Measurements from ENCODE around the gene NXF1.
"Not testable (repeated sequence)": the region's sequence is repeated elsewhere in the genome, so short reads cannot be mapped to it uniquely, and the experiment has no call there.

Gene NXF1

GRCh38 chr11:62753736-62754603 is 51.3 kb downstream of the NXF1 start, which contains the start of gene ZBTB3:
Gene ZBTB3, minus strand, starts transcription at chr11:62754160. Its CDS starts 496 bp downstream, at chr11:62753664.
- TF ChIP-seq CTCF (IDR thresholded peaks at IDR 0.05; ENCODE audit: low read depth, low read length, missing control alignments): no peak
- H3K27me3 ChIP-seq (replicated peaks): no peaks in the 10 kb centered on the region
- H3K4me3 ChIP-seq (ENCODE audit: low read depth, low read length): peak within 1 kb of the TSS; percentile 94
- peak; percentile 99 for DNase-seq
- H3K27ac ChIP-seq: peak within 1 kb of the TSS; percentile 94
- in situ Hi-C loops (cut with HindIII; ENCODE audit: low pct_ligation_motif_present, low sequenced_read_pairs): no loop called here
- H3K36me3 ChIP-seq (replicated peaks): peaks cover 3% of the 10 kb centered on the region

GRCh38 chr11:62752994-62753735 is 52.1 kb downstream of the NXF1 start:
- H3K27ac ChIP-seq: peak overlapping the region; percentile 94
- H3K4me3 ChIP-seq (ENCODE audit: low read depth, low read length): peak overlapping the region; percentile 94
- no peak for TF ChIP-seq CTCF (IDR thresholded peaks at IDR 0.05; ENCODE audit: low read depth, low read length, missing control alignments)
- H3K27me3 ChIP-seq (replicated peaks): no peaks in the 10 kb centered on the region
- in situ Hi-C loops (cut with HindIII; ENCODE audit: low pct_ligation_motif_present, low sequenced_read_pairs): no loop called here
- no peak for DNase-seq
- H3K36me3 ChIP-seq (replicated peaks): peaks cover 3% of the 10 kb centered on the region

GRCh38 chr11:62752177-62752785 is 53.0 kb downstream of the NXF1 start:
- H3K27ac ChIP-seq: no peak overlapping the region
- peaks cover 3% of the 10 kb centered on the region for H3K36me3 ChIP-seq (replicated peaks)
- DNase-seq: no peak
- in situ Hi-C loops (cut with HindIII; ENCODE audit: low pct_ligation_motif_present, low sequenced_read_pairs): no loop called here
- no peak for TF ChIP-seq CTCF (IDR thresholded peaks at IDR 0.05; ENCODE audit: low read depth, low read length, missing control alignments)
- H3K4me3 ChIP-seq (ENCODE audit: low read depth, low read length): no peak overlapping the region
- no peaks in the 10 kb centered on the region for H3K27me3 ChIP-seq (replicated peaks)

- H3K27me3 ChIP-seq (replicated peaks); H3K27ac ChIP-seq; H3K36me3 ChIP-seq (replicated peaks); in situ Hi-C loops (cut with HindIII; ENCODE audit: low pct_ligation_motif_present, low sequenced_read_pairs); H3K4me3 ChIP-seq (ENCODE audit: low read depth, low read length); DNase-seq: not testable (repeated sequence)
Measured at GRCh38 chr11:62749931-62750330, 55.3 kb downstream of the NXF1 start.

- no peaks in the 10 kb centered on the region for H3K27me3 ChIP-seq (replicated peaks)
- H3K4me3 ChIP-seq (ENCODE audit: low read depth, low read length): no peak overlapping the region
- TF ChIP-seq CTCF (IDR thresholded peaks at IDR 0.05; ENCODE audit: low read depth, low read length, missing control alignments): no peak
- DNase-seq: no peak
- H3K36me3 ChIP-seq (replicated peaks): no peaks in the 10 kb centered on the region
- in situ Hi-C loops (cut with HindIII; ENCODE audit: low pct_ligation_motif_present, low sequenced_read_pairs): no loop called here
- no peak overlapping the region for H3K27ac ChIP-seq
Measured at GRCh38 chr11:62747475-62748160, 57.6 kb downstream of the NXF1 start.
